ENCODE measurements around the gene SLC28A1. TPM values are rescaled to one million over a fixed set of nuclear protein-coding genes. Genes with fewer than 3 reads are reported as not detected.

SLC28A1 gene
- total RNA-seq, 2 donors from 2014 or later, result 0.80 TPM; not detected in 1

DNA sequence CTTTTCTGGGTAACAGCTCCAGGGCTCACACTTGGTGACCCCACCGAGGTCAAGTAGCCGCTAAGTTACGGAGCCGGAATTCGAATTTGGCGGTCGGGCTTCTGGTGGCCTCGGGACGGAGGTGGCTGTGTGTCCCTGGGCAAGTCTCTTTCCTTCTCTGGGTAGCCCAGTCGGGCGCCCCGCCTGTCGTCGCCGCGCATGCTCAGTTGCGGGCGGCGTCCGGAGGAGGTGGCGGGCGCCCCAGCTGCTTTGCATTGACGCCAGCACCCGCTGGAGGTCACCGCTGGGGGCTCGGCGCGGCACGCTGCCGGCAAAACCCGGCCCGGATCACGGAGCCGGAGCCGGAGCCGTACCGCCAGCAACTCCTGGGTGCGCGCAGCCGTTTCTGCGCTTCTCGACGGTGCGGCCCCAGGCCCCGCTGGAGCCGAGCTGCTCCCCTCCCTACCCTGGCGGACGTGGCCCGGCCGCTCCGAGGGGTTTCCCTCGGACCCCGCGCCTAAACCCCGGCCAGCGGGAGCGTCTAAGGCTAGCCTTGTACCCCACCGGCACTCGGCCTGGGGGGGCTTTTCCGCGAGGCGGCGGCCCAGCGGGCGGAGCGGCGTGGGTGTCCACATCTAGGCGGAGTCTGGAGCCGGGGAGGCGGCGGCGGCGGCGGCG, 96.7 kb downstream of the SLC28A1 start:
- peak overlapping the region; percentile 75 to 87 for H3K9ac ChIP-seq (ENCODE audit: low read depth in 2 of 2, low read length in 2 of 2)
- no peaks in the 10 kb centered on the region for H3K36me3 ChIP-seq
- DNase-seq, result peak; percentile 94
- TF ChIP-seq, protein P1, sequence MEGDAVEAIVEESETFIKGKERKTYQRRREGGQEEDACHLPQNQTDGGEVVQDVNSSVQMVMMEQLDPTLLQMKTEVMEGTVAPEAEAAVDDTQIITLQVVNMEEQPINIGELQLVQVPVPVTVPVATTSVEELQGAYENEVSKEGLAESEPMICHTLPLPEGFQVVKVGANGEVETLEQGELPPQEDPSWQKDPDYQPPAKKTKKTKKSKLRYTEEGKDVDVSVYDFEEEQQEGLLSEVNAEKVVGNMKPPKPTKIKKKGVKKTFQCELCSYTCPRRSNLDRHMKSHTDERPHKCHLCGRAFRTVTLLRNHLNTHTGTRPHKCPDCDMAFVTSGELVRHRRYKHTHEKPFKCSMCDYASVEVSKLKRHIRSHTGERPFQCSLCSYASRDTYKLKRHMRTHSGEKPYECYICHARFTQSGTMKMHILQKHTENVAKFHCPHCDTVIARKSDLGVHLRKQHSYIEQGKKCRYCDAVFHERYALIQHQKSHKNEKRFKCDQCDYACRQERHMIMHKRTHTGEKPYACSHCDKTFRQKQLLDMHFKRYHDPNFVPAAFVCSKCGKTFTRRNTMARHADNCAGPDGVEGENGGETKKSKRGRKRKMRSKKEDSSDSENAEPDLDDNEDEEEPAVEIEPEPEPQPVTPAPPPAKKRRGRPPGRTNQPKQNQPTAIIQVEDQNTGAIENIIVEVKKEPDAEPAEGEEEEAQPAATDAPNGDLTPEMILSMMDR (IDR thresholded peaks at IDR 0.05), result no peak
- no peaks in the 10 kb centered on the region for H3K27me3 ChIP-seq
- H3K4me3 ChIP-seq, result peak overlapping the region; percentile 71
- intact Hi-C loops (cut with DNase I), result no loop called here
- no peaks in the 10 kb centered on the region for H3K9me3 ChIP-seq
- peaks cover 5% of the 10 kb centered on the region for H3K4me1 ChIP-seq
- H3K27ac ChIP-seq, result peak overlapping the region; percentile 95

DNA sequence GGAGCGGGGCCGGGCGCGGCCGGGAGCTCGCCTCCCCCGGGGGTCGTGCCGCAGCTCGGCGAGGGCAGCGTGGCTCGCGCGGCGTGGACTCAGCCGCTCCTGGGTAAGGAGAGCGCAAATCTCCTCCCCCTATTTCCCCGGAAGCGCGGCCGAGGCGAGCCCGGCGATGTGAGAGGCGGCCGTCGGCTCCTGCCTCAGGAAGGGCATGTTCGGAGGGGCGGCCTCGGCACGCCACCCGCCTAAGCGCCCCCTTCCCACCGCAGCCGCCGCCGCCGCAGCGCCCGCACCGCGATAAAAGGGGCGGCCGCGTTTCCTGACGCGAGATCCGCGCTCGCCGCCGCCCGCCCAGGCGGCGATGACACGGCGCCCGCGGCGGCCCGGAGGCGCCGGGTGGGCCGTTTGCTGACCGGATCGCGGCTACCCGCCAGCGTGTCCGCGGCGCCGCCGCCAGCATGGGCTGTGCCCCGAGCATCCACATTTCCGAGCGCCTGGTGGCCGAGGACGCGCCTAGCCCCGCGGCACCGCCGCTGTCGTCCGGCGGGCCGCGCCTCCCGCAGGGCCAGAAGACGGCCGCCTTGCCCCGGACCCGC, 97.3 kb downstream of the SLC28A1 start, which contains the start of gene PDE8A:
TSS of gene PDE8A (plus strand) at position 146 of the 590 bp plus-strand sequence. CDS start at position 453, 307 bp downstream.
- Histone ChIP-seq H3K9me3 (no peaks in the 10 kb centered on the region), H3K36me3 (no peaks in the 10 kb centered on the region), H3K9ac (ENCODE audit: low read depth in 2 of 2, low read length in 2 of 2) (peak within 1 kb of the TSS; percentile 79 to 87), H3K4me3 (peak within 1 kb of the TSS; percentile 71), H3K4me1 (peaks cover 5% of the 10 kb centered on the region), H3K27me3 (no peaks in the 10 kb centered on the region), H3K27ac (peak within 1 kb of the TSS; percentile 95)
- intact Hi-C loops (cut with DNase I), result no loop called here
- TF ChIP-seq, protein P1 (IDR thresholded peaks at IDR 0.05), result no peak
- no peak for DNase-seq

DNA sequence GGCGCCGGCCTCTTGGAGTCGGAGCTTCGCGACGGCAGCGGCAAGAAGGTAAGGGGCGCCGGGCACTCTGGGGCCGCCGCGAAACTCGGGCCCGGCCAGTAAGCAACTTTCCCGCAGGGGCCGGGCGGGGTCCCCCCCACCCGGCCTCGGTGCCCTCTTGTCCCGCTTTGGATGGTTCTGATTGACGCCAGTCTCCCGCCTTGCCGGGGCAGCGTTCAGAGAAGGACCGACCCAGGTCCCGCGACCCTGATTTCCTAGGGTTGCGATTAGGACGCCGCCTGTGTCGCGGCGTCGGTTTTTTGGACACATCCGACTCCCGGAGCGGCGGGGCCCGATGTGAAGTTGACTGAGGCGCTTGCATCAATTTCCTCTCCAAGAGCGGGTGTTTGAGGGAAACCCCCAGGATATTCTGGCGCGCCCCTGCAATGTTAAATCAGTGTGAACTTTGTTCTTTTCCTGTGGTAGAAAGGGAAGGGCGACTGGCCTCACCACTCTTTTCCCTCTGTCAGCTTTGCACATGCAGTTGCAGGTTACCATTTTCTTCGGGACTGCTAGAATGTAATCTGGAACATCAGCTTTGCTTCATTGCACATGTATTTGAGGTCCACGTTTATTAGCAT, 97.9 kb downstream of the SLC28A1 start:
- TF ChIP-seq, protein P1 (IDR thresholded peaks at IDR 0.05), result no peak
- Histone ChIP-seq H3K27me3 (no peaks in the 10 kb centered on the region), H3K9ac (ENCODE audit: low read depth in 2 of 2, low read length in 2 of 2) (peak overlapping the region; percentile 79 to 87), H3K4me1 (peaks cover 5% of the 10 kb centered on the region), H3K27ac (peak overlapping the region; percentile 95), H3K36me3 (no peaks in the 10 kb centered on the region), H3K9me3 (no peaks in the 10 kb centered on the region), H3K4me3 (peak overlapping the region; percentile 71)
- peak; percentile 77 for DNase-seq
- intact Hi-C loops (cut with DNase I), result no loop called here

DNA sequence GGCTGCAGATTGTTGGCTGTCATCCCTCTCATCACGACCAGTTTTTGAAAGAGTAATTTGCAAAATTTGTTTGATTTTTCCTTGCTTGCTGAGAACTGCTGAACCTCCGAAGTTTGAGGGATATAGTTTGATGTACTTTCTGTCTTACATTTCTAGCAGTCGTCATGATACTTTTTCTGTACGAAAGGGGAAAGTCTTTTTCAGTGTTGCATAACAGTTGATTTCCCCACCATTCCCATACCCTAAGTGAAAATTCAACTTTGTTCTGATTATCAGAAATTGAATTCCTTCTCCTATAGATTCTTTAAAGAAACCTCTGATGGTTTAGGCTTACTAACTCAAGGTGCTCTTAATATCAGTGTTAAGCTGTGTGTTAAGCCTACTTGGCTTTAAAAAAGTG, 98.8 kb downstream of the SLC28A1 start:
- H3K9ac ChIP-seq (ENCODE audit: low read depth in 2 of 2, low read length in 2 of 2), result peak overlapping the region in 1 of 2 donors; percentile 79
- H3K9me3 ChIP-seq, result no peaks in the 10 kb centered on the region
- no peaks in the 10 kb centered on the region for H3K36me3 ChIP-seq
- peak overlapping the region; percentile 71 for H3K4me3 ChIP-seq
- H3K27me3 ChIP-seq, result no peaks in the 10 kb centered on the region
- H3K4me1 ChIP-seq, result peaks cover 8% of the 10 kb centered on the region
- H3K27ac ChIP-seq, result no peak overlapping the region
- DNase-seq, result no peak
- intact Hi-C loops (cut with DNase I), result no loop called here
- TF ChIP-seq, protein P1 (IDR thresholded peaks at IDR 0.05), result no peak

DNA sequence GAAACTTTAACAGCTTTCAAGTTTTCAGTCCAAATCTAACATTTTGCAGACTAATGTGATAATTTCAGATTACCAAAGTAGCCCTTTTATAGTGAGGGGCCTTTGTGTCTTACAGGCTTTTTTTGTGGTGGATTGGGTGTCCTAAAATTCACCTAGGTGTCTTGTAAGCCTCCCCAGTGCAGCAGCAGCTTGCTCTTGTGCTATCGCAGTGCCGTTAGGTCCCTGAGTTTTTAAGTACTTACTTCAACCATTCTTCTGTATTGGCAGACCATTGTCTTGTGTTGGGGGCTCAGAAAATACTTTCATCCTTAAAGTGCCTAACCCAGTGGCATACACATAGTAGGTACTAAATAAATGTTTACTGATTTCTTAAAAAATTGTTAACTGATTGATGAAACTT, 99.2 kb downstream of the SLC28A1 start:
- peak overlapping the region in 1 of 2 donors; percentile 79 for H3K9ac ChIP-seq (ENCODE audit: low read depth in 2 of 2, low read length in 2 of 2)
- H3K4me3 ChIP-seq, result peak overlapping the region; percentile 71
- H3K27me3 ChIP-seq, result no peaks in the 10 kb centered on the region
- DNase-seq, result no peak
- no peaks in the 10 kb centered on the region for H3K9me3 ChIP-seq
- peaks cover 11% of the 10 kb centered on the region for H3K4me1 ChIP-seq
- no peak overlapping the region for H3K27ac ChIP-seq
- intact Hi-C loops (cut with DNase I), result loop anchor here (2.0 kb wide), 1 partner anchor 15 kb away; no protein-coding TSS in a partner anchor
- TF ChIP-seq, protein P1 (IDR thresholded peaks at IDR 0.05), result no peak
- H3K36me3 ChIP-seq, result no peaks in the 10 kb centered on the region

Data from colonic mucosa (tissue), 4 donors.